Liver (tissue), 3 donors: ENCODE results near the gene CNKSR3.

Experiments
- CTCF ChIP-seq: fragments of 150-350 bp; IDR thresholded peaks from 2 replicates; pipeline ENCODE4 v1.5.1; 2017; ENCODE audit warnings: improper control_type of control experiment, low read depth, low read length; ENCODE audit not compliant: missing input control
- JUND ChIP-seq, 2 donors: IDR thresholded peaks; 2 replicates each; pipeline ENCODE4 v1.6.1; 2016; ENCODE audit warnings: antibody characterized with exemption in 2 of 2
- MAX ChIP-seq: IDR thresholded peaks from 2 replicates; pipeline ENCODE4 v1.6.1; 2016; ENCODE audit warnings: antibody characterized with exemption
- REST ChIP-seq: IDR thresholded peaks from 2 replicates; pipeline ENCODE4 v1.6.1; 2016; ENCODE audit warnings: antibody characterized with exemption, mild to moderate bottlenecking
- YY1 ChIP-seq: IDR thresholded peaks from 2 replicates; pipeline ENCODE4 v1.6.1; 2016; ENCODE audit warnings: antibody characterized with exemption, mild to moderate bottlenecking
- donor health status: healthy.
- donor health status: healthy.

GRCh38 chr6:154488248-154488593 is 22.3 kb downstream of the CNKSR3 start:
- TF ChIP-seq CTCF, result no peak
- TF ChIP-seq MAX, result no peak
- TF ChIP-seq JUND (IDR thresholded peaks at IDR 0.05), result no peak
- TF ChIP-seq REST, result no peak
- no peak for TF ChIP-seq YY1
